HG02571 (cell line): ENCODE data around the gene ABLIM2.

Source experiments
- ATAC-seq: cut with Tn5 transposase; IDR thresholded peaks from one replicate; pipeline ENCODE4 v1.9.1; 2021; ENCODE audit warnings: mild to moderate bottlenecking, moderate library complexity; ENCODE audit not compliant: unreplicated experiment

The ABLIM2 gene

GRCh38 chr4:8177552-8177951, 18.9 kb upstream of the ABLIM2 start:
- ATAC-seq: no peak

- peak; percentile 55 for ATAC-seq
Measured at GRCh38 chr4:8176547-8177399, 18.2 kb upstream of the ABLIM2 start.

- no peak for ATAC-seq
Measured at GRCh38 chr4:8175686-8176085, 17.1 kb upstream of the ABLIM2 start.

GRCh38 chr4:8174970-8175369, 16.4 kb upstream of the ABLIM2 start:
- no peak for ATAC-seq

GRCh38 chr4:8173492-8174242, 15.1 kb upstream of the ABLIM2 start:
- no peak for ATAC-seq

- ATAC-seq: peak; percentile 75
Measured at GRCh38 chr4:8171984-8172924, 13.6 kb upstream of the ABLIM2 start.

GRCh38 chr4:8171266-8171665, 12.7 kb upstream of the ABLIM2 start:
- ATAC-seq: no peak

- no peak for ATAC-seq
Measured at GRCh38 chr4:8170341-8170740, 11.7 kb upstream of the ABLIM2 start.

- no peak for ATAC-seq
Measured at GRCh38 chr4:8169763-8170162, 11.2 kb upstream of the ABLIM2 start.

- ATAC-seq: no peak
Measured at GRCh38 chr4:8168832-8169598, 10.4 kb upstream of the ABLIM2 start.

- no peak for ATAC-seq
Measured at GRCh38 chr4:8168232-8168631, 9.6 kb upstream of the ABLIM2 start.

GRCh38 chr4:8167815-8168214, 9.2 kb upstream of the ABLIM2 start:
- no peak for ATAC-seq

GRCh38 chr4:8167291-8167690, 8.7 kb upstream of the ABLIM2 start:
- ATAC-seq: no peak

GRCh38 chr4:8165374-8165896, 6.8 kb upstream of the ABLIM2 start:
- ATAC-seq: no peak

GRCh38 chr4:8164687-8165086, 6.1 kb upstream of the ABLIM2 start:
- ATAC-seq: no peak

GRCh38 chr4:8164194-8164565, 5.6 kb upstream of the ABLIM2 start:
- no peak for ATAC-seq

- ATAC-seq: no peak
Measured at GRCh38 chr4:8163436-8164193, 5.0 kb upstream of the ABLIM2 start.

GRCh38 chr4:8163026-8163425, 4.4 kb upstream of the ABLIM2 start:
- no peak for ATAC-seq

GRCh38 chr4:8162625-8163024, 4.0 kb upstream of the ABLIM2 start:
- ATAC-seq: no peak
